Nephron progenitor cell (in vitro differentiated cells): ENCODE data around the gene POLQ.
"Not testable (repeated sequence)": the region's sequence is repeated elsewhere in the genome, so short reads cannot be mapped to it uniquely, and the experiment has no call there.

ENCODE experiments used
- DNase-seq: peaks from one replicate; pipeline ENCODE4 v3.0.0; 2021
- H3K27ac Mint-ChIP-seq: 2 replicates; pipeline ENCODE4 v1.8.0; 2021; ENCODE audit warnings: mild to moderate bottlenecking, moderate library complexity, mixed read lengths
- H3K27me3 Mint-ChIP-seq: 2 replicates; pipeline ENCODE4 v1.8.0; 2021; ENCODE audit warnings: mild to moderate bottlenecking, low read depth, mixed read lengths; ENCODE audit not compliant: poor library complexity
- H3K36me3 Mint-ChIP-seq: 2 replicates; pipeline ENCODE4 v1.8.0; 2021; ENCODE audit warnings: low read depth, mixed read lengths
- H3K4me1 Mint-ChIP-seq: 2 replicates; pipeline ENCODE4 v1.8.0; 2021; ENCODE audit warnings: mixed read lengths
- H3K4me3 Mint-ChIP-seq: 2 replicates; pipeline ENCODE4 v1.8.0; 2021; ENCODE audit warnings: mild to moderate bottlenecking, moderate library complexity, mixed read lengths
- H3K9me3 Mint-ChIP-seq: 2 replicates; pipeline ENCODE4 v1.8.0; 2021; ENCODE audit warnings: mild to moderate bottlenecking, moderate library complexity, mixed read lengths
- CTCF ChIP-seq: fragments of 200-600 bp; sonication (generic); IDR thresholded peaks from 2 replicates; pipeline ENCODE4 v1.5.0; 2021; ENCODE audit warnings: antibody characterized with exemption

Gene POLQ

GRCh38 chr3:121463745-121464144 is 82.0 kb downstream of the POLQ start:
- Mint-ChIP-seq H3K27me3 (no peaks in the 10 kb centered on the region), H3K36me3 (peaks cover 60% of the 10 kb centered on the region), H3K27ac (no peak overlapping the region), H3K9me3 (peaks cover 8% of the 10 kb centered on the region), H3K4me1 (no peaks in the 10 kb centered on the region), H3K4me3 (no peak overlapping the region)
- DNase-seq: no peak
- no peak for TF ChIP-seq CTCF

GRCh38 chr3:121462565-121462964 is 83.2 kb downstream of the POLQ start:
- Mint-ChIP-seq H3K4me3 (no peak overlapping the region), H3K27ac (peak overlapping the region; percentile 62), H3K27me3 (no peaks in the 10 kb centered on the region), H3K36me3 (peaks cover 63% of the 10 kb centered on the region), H3K4me1 (no peaks in the 10 kb centered on the region), H3K9me3 (peaks cover 12% of the 10 kb centered on the region)
- DNase-seq: no peak
- no peak for TF ChIP-seq CTCF

GRCh38 chr3:121451752-121452151 is 94.0 kb downstream of the POLQ start:
- H3K4me3 Mint-ChIP-seq, H3K4me1 Mint-ChIP-seq, H3K27me3 Mint-ChIP-seq, DNase-seq, H3K27ac Mint-ChIP-seq: not testable (repeated sequence)
- H3K9me3 Mint-ChIP-seq: peaks cover 32% of the 10 kb centered on the region
- H3K36me3 Mint-ChIP-seq: peaks cover 88% of the 10 kb centered on the region

GRCh38 chr3:121443456-121443855 is 102.3 kb downstream of the POLQ start:
- Mint-ChIP-seq H3K9me3 (peaks cover 11% of the 10 kb centered on the region), H3K4me3 (no peak overlapping the region), H3K36me3 (peaks cover 49% of the 10 kb centered on the region), H3K4me1 (no peaks in the 10 kb centered on the region), H3K27ac (no peak overlapping the region), H3K27me3 (no peaks in the 10 kb centered on the region)
- DNase-seq: no peak
- TF ChIP-seq CTCF: no peak

GRCh38 chr3:121436641-121437040 is 109.1 kb downstream of the POLQ start:
- no peak overlapping the region for H3K4me3 Mint-ChIP-seq
- H3K36me3 Mint-ChIP-seq: peaks cover 19% of the 10 kb centered on the region
- no peaks in the 10 kb centered on the region for H3K9me3 Mint-ChIP-seq
- no peak for TF ChIP-seq CTCF
- no peaks in the 10 kb centered on the region for H3K27me3 Mint-ChIP-seq
- DNase-seq: no peak
- no peaks in the 10 kb centered on the region for H3K4me1 Mint-ChIP-seq
- peak overlapping the region; percentile 70 for H3K27ac Mint-ChIP-seq

- no peak for DNase-seq
- Mint-ChIP-seq H3K4me1 (no peaks in the 10 kb centered on the region), H3K9me3 (no peaks in the 10 kb centered on the region), H3K36me3 (peaks cover 24% of the 10 kb centered on the region), H3K27ac (no peak overlapping the region), H3K27me3 (no peaks in the 10 kb centered on the region), H3K4me3 (no peak overlapping the region)
- TF ChIP-seq CTCF: no peak
Observed at GRCh38 chr3:121436074-121436473, 109.7 kb downstream of the POLQ start.
